ENCODE measurements around the gene LPGAT1.

The LPGAT1 gene

GRCh38 chr1:211828584-211829342 is 1.8 kb downstream of the LPGAT1 start:
- no peak for FAIRE-seq
- no peak for DNase-seq (ENCODE audit: low spot score)

GRCh38 chr1:211827051-211827450 is 3.5 kb downstream of the LPGAT1 start:
- FAIRE-seq: no peak
- no peak for DNase-seq (ENCODE audit: low spot score)

- peak; percentile 79 for FAIRE-seq
- peak; percentile 37 for DNase-seq (ENCODE audit: low spot score)
These were observed 4.6 kb downstream of the LPGAT1 start for GRCh38 chr1:211825980-211826379.

- FAIRE-seq (no peak), DNase-seq (ENCODE audit: low spot score) (no peak)
These were observed 7.7 kb downstream of the LPGAT1 start for GRCh38 chr1:211822677-211823407.

- DNase-seq (ENCODE audit: low spot score): no peak
- FAIRE-seq: no peak
These were observed 14.0 kb downstream of the LPGAT1 start for GRCh38 chr1:211816586-211816985.

- DNase-seq (ENCODE audit: low spot score) (no peak), FAIRE-seq (no peak)
These were observed 16.2 kb downstream of the LPGAT1 start for GRCh38 chr1:211814313-211814712.

- FAIRE-seq (no peak), DNase-seq (ENCODE audit: low spot score) (no peak)
These were observed 17.0 kb downstream of the LPGAT1 start for GRCh38 chr1:211813590-211813989.

- FAIRE-seq (no peak), DNase-seq (ENCODE audit: low spot score) (no peak)
These were observed 18.0 kb downstream of the LPGAT1 start for GRCh38 chr1:211812584-211812983.

- DNase-seq (ENCODE audit: low spot score) (no peak), FAIRE-seq (no peak)
These were observed 18.7 kb downstream of the LPGAT1 start for GRCh38 chr1:211811848-211812247.

- no peak for DNase-seq (ENCODE audit: low spot score)
- FAIRE-seq: no peak
These were observed 19.4 kb downstream of the LPGAT1 start for GRCh38 chr1:211811126-211811525.

GRCh38 chr1:211808475-211808874 is 22.1 kb downstream of the LPGAT1 start:
- FAIRE-seq: no peak

GRCh38 chr1:211804915-211805314 is 25.6 kb downstream of the LPGAT1 start:
- DNase-seq (ENCODE audit: low spot score): no peak
- no peak for FAIRE-seq

More at GRCh38 chr1:211808475-211808874, 22.1 kb downstream of the LPGAT1 start:
- no peak for DNase-seq (ENCODE audit: low spot score)

- DNase-seq (ENCODE audit: low spot score): no peak
- FAIRE-seq: no peak
These were observed 29.5 kb downstream of the LPGAT1 start for GRCh38 chr1:211800925-211801607.

GRCh38 chr1:211797994-211798393 is 32.6 kb downstream of the LPGAT1 start:
- no peak for FAIRE-seq
- DNase-seq (ENCODE audit: low spot score): no peak

GRCh38 chr1:211791979-211792378 is 38.6 kb downstream of the LPGAT1 start:
- FAIRE-seq (no peak), DNase-seq (ENCODE audit: low spot score) (no peak)

- FAIRE-seq (no peak), DNase-seq (ENCODE audit: low spot score) (no peak)
These were observed 40.7 kb downstream of the LPGAT1 start for GRCh38 chr1:211789641-211790464.

- DNase-seq (ENCODE audit: low spot score): no peak
- FAIRE-seq: no peak
These were observed 41.9 kb downstream of the LPGAT1 start for GRCh38 chr1:211788626-211789025.

- no peak for FAIRE-seq
- no peak for DNase-seq (ENCODE audit: low spot score)
These were observed 46.7 kb downstream of the LPGAT1 start for GRCh38 chr1:211783897-211784296.

- DNase-seq (ENCODE audit: low spot score) (no peak), FAIRE-seq (no peak)
These were observed 47.3 kb downstream of the LPGAT1 start for GRCh38 chr1:211783266-211783665.

- DNase-seq (ENCODE audit: low spot score) (no peak), FAIRE-seq (no peak)
These were observed 49.3 kb downstream of the LPGAT1 start for GRCh38 chr1:211781260-211781659.

- DNase-seq (ENCODE audit: low spot score) (no peak), FAIRE-seq (no peak)
These were observed 55.4 kb downstream of the LPGAT1 start for GRCh38 chr1:211775170-211775569.

All from RCC 7860 (cell line).